Stimulated activated CD8-positive, alpha-beta memory T cell treated with anti-CD3 and anti-CD28 coated beads, Interleukin-7, amount 100 ng/mL, for 48 hours (primary cell): ENCODE data around the gene BCAP29.
"Not testable (repeated sequence)": the region's sequence is repeated elsewhere in the genome, so short reads cannot be mapped to it uniquely, and the experiment has no call there.

ENCODE experiments used
- DNase-seq, 2 donors: peaks; one replicate each; pipeline ENCODE4 v3.0.0-alpha.2; 2020; ENCODE audit warnings: low read depth in 1 of 2; ENCODE audit errors: extremely low read depth in 1 of 2

The BCAP29 gene

DNA sequence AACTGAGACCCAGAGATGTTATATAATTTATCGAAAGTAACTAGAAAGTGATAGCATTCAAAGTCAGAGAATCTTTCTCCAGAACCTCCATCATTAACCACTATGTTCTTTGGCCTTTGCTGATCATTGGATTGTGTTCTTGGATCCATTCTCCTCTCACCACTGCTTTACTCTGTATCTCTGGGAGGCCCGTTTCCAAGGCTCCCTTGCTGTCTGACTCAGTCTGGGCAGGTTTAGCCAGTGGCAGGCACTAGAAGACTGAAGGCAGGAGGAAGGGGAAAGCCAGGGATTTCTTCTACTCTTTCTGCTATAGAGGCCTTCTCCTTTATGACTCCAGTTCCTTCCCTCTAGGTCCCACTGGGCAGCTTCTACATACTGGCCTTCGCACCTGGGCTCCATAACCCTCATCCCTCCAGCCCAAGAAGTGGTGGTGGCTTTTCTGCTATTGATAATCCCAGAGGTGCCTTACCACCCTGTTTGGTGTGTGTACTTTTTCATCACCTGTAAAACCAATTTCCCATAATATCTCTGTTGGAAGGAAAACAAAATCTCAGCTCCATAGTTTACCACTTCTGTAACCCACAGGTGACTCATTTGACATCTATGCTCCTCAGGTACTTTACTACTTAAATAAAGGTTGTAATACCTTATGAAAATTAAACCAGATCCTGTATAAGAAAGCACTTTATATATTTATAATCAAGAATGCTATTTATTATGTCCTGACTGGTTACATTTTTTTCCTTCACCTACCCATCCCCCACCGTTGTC is 36.0 kb downstream of the BCAP29 start:
- DNase-seq, result no peak

- DNase-seq, result no peak
These were observed 42.4 kb downstream of the BCAP29 start for GRCh38 chr7:107622429-107622828.

- DNase-seq, result no peak
These were observed 42.8 kb downstream of the BCAP29 start for GRCh38 chr7:107622894-107623293.

GRCh38 chr7:107627002-107627401 is 47.0 kb downstream of the BCAP29 start:
- DNase-seq, result no peak

- DNase-seq, result no peak
These were observed 48.5 kb downstream of the BCAP29 start for GRCh38 chr7:107628461-107629064.

DNA sequence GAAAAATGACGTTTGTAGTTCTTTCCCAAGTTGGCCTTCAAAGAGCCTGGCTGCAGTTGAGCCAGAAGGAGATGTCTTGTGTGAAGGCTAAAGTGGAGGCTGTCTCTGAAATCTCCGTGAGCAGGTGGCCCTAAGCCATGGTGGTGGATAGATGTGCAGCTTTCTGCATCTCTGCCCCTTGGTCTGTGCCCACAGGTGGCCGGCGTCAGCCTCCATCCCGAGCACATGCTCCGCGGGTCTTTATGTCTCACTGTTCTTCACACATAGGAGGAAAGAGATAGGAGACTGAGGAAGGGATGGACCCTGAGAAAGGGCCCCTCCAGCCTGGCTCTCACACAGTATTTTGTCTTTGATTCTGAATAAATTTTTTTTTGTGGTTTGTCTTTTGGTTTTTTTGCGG is 50.3 kb downstream of the BCAP29 start:
- DNase-seq, result no peak

GRCh38 chr7:107631588-107632491 is 51.8 kb downstream of the BCAP29 start:
- no peak for DNase-seq

- DNase-seq, result no peak
These were observed 52.4 kb downstream of the BCAP29 start for GRCh38 chr7:107632492-107632865.

DNA sequence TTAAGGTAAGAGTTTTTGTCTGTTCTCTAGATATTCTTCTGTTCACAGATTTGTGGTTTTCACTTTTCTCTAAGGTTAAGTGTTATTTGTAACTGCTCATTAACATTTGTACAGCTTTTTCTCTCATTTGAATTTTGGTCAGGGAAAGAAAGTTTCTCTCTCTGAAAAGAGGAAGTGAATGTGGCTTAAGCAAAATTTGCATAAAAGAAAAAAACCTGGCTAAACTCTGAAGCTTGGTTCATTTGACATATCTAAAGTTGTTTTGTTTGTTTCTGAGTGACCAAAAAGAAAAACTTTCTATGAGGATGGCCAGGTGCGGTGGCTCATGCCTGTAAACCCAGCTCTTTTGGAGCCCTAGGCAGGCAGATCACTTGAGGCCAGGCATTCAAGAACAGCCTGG is 58.5 kb downstream of the BCAP29 start:
- DNase-seq, result no peak

DNA sequence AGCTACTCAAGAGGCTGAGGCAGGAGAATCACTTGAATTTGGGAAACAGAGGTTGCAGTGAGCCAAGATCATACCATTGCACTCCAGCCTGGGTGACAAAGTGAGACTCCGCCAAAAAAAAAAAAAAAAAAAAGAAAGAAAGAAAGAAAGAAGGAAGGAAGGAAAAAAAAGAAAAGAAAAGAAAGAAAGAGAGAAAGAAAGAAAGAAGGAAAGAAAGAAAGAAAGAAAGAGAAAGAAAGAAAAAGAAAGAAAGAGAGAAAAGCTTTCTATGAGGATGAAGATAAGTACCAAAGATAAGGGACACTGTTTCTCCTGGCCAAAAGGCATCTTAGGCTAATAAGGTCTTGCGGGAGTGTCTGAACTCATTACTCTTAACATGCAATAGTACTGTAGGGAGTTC is 59.0 kb downstream of the BCAP29 start:
- DNase-seq, result not testable (repeated sequence)

DNA sequence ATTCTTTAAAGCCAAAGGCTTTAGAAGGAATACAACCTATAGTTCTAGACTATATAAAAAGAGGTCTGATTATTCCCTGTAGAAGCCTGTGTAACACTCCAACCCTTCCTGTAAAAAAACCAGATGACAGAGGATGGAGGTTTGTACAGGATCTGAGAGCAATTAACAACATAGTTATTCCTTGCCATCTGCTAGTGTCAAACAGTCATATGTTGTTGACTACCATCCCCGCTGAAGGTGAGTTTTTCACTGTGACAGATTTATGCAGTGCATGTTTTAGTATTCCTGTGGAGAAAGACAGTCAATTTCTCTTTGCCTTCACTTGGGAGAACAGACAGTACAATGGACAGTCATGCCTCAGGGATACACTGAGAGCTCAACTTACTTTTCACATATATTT is 61.6 kb downstream of the BCAP29 start:
- no peak for DNase-seq

DNA sequence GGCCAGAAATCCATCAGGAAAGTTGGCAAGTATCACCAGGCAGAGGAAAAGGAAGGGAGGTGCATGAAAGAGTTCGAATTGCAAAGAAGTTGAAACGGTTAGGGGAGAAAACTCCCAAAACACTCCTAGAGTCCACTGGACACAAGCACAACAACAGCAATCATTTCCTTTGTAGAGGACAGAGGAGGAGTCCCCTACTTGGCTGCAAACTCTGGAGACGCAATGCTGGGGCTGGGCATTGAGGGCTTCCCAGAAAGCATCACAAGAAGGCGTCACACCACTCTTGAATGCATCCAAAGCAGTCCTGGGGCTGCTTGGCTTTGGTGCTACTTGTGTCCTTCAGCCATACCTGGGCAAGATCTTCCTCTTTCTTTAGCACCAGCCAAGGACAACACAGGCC is 62.5 kb downstream of the BCAP29 start:
- DNase-seq, result no peak

GRCh38 chr7:107643407-107643806 is 63.4 kb downstream of the BCAP29 start:
- no peak for DNase-seq

GRCh38 chr7:107643938-107644308 is 63.9 kb downstream of the BCAP29 start:
- DNase-seq, result no peak

DNA sequence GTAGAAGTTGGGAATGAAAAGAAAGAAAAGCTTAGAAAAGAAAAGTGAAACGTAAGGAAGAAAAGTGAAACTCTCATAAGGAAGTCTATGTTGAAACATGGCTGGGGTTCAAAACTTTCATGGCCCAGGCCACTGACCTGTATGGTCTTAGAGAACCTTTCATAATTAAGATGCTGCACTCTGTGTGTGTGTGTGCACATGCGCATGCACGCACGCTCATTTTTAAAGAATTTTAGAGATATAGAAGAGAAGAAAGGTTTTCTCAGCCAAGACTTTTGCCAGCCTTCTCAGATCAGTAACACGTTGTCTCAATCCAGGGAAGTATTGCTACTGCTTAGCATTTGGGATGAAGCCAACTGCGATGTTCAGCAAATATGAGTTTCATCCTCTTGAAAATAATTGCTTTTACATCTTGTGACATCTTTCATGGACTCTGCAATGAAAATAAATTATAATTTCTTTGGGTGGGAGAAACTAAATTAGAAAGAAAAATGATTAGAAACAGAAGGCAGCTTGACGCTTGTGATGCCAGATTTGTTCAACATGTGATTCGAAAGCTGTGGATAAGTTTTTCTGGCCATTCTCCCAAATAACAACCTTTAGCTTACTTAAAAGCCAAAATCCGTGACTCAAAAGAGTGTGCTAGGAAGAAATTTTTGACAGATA is 64.4 kb downstream of the BCAP29 start:
- DNase-seq, result no peak

DNA sequence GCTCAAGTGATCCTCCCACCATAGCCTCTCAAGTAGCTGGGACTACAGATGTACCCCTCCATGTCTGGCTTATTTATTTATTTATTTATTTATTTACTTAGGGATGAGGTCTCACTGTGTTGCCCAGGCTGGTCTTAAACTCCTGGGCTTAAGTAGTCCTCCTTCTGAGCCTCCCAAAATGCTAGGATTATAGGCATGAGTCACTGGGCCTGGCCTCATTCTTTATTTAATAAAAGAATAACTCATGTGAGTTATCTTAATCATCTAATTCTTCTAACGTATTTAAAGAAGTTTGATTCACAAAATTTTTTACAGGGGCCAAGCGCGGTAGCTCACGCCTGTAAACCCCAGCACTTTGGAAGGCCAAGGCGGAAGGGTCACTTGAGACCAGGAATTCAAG is 72.6 kb downstream of the BCAP29 start:
- no peak for DNase-seq

GRCh38 chr7:107658467-107658866 is 78.4 kb downstream of the BCAP29 start:
- no peak for DNase-seq

DNA sequence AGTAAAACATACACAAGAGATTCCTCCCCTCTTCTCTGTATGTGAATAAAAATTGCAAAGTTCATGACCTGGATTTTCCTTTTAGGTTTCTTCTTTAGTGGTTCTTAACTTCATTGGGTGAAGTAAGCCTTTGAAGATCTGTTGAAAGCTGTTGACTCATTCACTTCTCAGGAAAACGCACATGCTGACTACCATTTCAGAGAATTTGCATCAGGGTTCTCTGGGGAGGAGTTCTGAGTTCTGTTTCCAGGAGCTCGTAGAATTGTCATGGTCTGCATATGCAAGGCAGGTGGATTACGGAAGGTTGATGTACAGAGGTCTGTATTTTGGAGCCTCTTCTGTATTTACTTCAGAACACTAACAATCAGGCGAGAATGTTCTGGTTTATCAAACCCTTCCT is 79.6 kb downstream of the BCAP29 start:
- peak in 1 of 2 donors; percentile 55 for DNase-seq

GRCh38 chr7:107660381-107661080 is 80.5 kb downstream of the BCAP29 start, which contains the start of gene SLC26A4:
Gene SLC26A4 (plus strand): TSS chr7:107660828. CDS start chr7:107661642, 814 bp downstream.
- peak; percentile 25 to 64 for DNase-seq

DNA sequence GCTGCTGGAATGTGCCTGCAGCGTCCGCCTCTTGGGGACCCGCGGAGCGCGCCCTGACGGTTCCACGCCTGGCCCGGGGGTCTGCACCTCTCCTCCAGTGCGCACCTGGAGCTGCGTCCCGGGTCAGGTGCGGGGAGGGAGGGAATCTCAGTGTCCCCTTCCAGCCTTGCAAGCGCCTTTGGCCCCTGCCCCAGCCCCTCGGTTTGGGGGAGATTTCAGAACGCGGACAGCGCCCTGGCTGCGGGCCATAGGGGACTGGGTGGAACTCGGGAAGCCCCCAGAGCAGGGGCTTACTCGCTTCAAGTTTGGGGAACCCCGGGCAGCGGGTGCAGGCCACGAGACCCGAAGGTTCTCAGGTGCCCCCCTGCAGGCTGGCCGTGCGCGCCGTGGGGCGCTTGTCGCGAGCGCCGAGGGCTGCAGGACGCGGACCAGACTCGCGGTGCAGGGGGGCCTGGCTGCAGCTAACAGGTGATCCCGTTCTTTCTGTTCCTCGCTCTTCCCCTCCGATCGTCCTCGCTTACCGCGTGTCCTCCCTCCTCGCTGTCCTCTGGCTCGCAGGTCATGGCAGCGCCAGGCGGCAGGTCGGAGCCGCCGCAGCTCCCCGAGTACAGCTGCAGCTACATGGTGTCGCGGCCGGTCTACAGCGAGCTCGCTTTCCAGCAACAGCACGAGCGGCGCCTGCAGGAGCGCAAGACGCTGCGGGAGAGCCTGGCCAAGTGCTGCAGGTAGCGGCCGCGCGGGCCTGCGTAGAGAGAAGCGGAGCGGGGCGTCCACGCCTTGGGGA is 81.2 kb downstream of the BCAP29 start:
- DNase-seq, result peak; percentile 36 to 40
